Measurements from ENCODE around the gene ZNF860. TPM values are rescaled to one million over a fixed set of nuclear protein-coding genes. Genes with fewer than 3 reads are reported as not detected.
A peak's percentile ranks its signal among the peaks of the same experiment; 100 is the strongest.
"Not testable (repeated sequence)": the region's sequence is repeated elsewhere in the genome, so short reads cannot be mapped to it uniquely, and the experiment has no call there.

ZNF860 gene
- total RNA-seq, 1 experiment from 2014 or later, result 5.9 TPM

DNA sequence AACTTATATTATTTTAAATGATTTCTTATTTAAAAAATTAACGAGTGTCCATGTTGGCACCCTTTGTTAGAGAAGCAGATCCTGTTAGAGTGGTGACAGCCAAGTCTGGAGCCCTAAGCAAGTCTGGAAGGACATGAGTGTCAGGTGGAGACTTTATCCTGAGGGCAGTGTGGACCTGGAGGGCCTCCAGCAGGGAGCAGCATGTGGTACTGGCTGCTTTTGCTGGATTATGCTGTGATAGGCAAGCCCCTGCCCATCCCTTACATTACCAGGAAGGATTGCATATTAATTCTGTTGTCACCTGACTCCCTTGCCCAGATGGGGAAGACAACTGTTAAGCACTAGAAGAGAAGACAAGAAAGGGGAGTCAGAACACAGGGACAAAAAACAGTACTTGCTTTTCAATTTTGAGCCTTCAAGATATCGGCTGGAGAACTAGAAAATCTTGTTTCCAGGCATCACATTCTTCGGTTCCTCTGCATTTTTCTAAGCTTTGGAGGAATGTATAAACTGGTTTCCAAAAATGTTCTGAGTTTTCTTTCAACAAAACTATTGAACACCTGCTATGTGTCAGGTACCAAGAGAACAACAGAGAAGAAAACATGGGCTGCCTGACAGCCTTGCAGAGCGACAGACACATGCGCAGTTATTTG is 22.7 kb downstream of the ZNF860 start:
- H3K27ac Mint-ChIP-seq (ENCODE audit: unreplicated experiment), result peak overlapping the region; percentile 64
- no peak overlapping the region for H3K4me3 ChIP-seq (ENCODE audit: low read depth, low read length)
- no peaks in the 10 kb centered on the region for H3K36me3 Mint-ChIP-seq (ENCODE audit: insufficient read depth, unreplicated experiment)
- no peaks in the 10 kb centered on the region for H3K27me3 Mint-ChIP-seq (ENCODE audit: insufficient read depth, unreplicated experiment)
- intact Hi-C loops (cut with micrococcal nuclease; ENCODE audit: unreplicated experiment), result no loop called here
- H3K4me1 ChIP-seq, result peaks cover 21% of the 10 kb centered on the region
- H3K4me1 Mint-ChIP-seq (ENCODE audit: low read depth, unreplicated experiment), result peaks cover 20% of the 10 kb centered on the region
- BruUV-seq (replicated peaks), result no TSS peak
- no peaks in the 10 kb centered on the region for H3K9me3 ChIP-seq
- H3K9me3 Mint-ChIP-seq (ENCODE audit: unreplicated experiment), result no peaks in the 10 kb centered on the region
- H3K27me3 ChIP-seq (replicated peaks; ENCODE audit: control insufficient read depth, insufficient read depth, low read length), result no peaks in the 10 kb centered on the region
- no peaks in the 10 kb centered on the region for H3K36me3 ChIP-seq (ENCODE audit: control insufficient read depth, insufficient read depth, low read length)
- TF ChIP-seq, protein P1, sequence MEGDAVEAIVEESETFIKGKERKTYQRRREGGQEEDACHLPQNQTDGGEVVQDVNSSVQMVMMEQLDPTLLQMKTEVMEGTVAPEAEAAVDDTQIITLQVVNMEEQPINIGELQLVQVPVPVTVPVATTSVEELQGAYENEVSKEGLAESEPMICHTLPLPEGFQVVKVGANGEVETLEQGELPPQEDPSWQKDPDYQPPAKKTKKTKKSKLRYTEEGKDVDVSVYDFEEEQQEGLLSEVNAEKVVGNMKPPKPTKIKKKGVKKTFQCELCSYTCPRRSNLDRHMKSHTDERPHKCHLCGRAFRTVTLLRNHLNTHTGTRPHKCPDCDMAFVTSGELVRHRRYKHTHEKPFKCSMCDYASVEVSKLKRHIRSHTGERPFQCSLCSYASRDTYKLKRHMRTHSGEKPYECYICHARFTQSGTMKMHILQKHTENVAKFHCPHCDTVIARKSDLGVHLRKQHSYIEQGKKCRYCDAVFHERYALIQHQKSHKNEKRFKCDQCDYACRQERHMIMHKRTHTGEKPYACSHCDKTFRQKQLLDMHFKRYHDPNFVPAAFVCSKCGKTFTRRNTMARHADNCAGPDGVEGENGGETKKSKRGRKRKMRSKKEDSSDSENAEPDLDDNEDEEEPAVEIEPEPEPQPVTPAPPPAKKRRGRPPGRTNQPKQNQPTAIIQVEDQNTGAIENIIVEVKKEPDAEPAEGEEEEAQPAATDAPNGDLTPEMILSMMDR (IDR thresholded peaks at IDR 0.05; ENCODE audit: insufficient read depth in 1 of 2, low read depth in 1 of 2, low read length in 1 of 2, severe bottlenecking in 1 of 2, unreplicated experiment in 1 of 2), result peak; percentile 14 to 26
- H3K4me3 Mint-ChIP-seq (ENCODE audit: unreplicated experiment), result peak overlapping the region; percentile 43
- POLR2A ChIA-PET, result no interaction called here
- CTCF ChIA-PET, result no interaction called here
- peak; percentile 46 to 50 for DNase-seq

DNA sequence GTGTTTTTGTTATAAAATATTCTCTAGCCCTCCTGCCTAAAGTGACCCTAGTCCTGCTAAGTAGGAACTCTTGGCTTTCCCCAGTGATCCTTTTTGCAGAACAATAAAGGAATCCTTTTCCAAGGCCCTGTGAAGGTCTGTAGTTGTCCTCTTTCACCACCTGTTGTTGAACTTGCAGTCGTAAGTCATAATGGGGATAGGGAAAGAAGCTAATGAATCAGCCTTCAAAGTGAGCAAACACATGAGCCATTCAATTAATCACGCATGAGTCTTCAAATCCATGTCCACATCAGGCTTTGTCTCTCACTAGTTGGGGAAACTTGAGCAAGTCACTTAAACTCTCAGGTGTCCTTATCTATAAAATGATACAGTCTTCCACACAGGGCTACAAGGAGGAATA is 27.6 kb downstream of the ZNF860 start:
- H3K27ac Mint-ChIP-seq (ENCODE audit: unreplicated experiment), result no peak overlapping the region
- TF ChIP-seq, protein P1 (IDR thresholded peaks at IDR 0.05; ENCODE audit: insufficient read depth in 1 of 2, low read depth in 1 of 2, low read length in 1 of 2, severe bottlenecking in 1 of 2, unreplicated experiment in 1 of 2), result no peak
- ChIA-PET CTCF (interaction anchor here (0.6 kb wide), 1 partner anchor 1311 kb away, joined by 5 read pairs; no protein-coding TSS in a partner anchor), POLR2A (no interaction called here)
- no TSS peak for BruUV-seq (replicated peaks)
- H3K27me3 ChIP-seq (replicated peaks; ENCODE audit: control insufficient read depth, insufficient read depth, low read length), result no peaks in the 10 kb centered on the region
- H3K4me3 ChIP-seq (ENCODE audit: low read depth, low read length), result no peak overlapping the region
- H3K36me3 Mint-ChIP-seq (ENCODE audit: insufficient read depth, unreplicated experiment), result no peaks in the 10 kb centered on the region
- intact Hi-C loops (cut with micrococcal nuclease; ENCODE audit: unreplicated experiment), result no loop called here
- peaks cover 11% of the 10 kb centered on the region for H3K4me1 Mint-ChIP-seq (ENCODE audit: low read depth, unreplicated experiment)
- H3K4me1 ChIP-seq, result peaks cover 7% of the 10 kb centered on the region
- H3K9me3 ChIP-seq, result no peaks in the 10 kb centered on the region
- no peaks in the 10 kb centered on the region for H3K36me3 ChIP-seq (ENCODE audit: control insufficient read depth, insufficient read depth, low read length)
- no peak overlapping the region for H3K4me3 Mint-ChIP-seq (ENCODE audit: unreplicated experiment)
- H3K9me3 Mint-ChIP-seq (ENCODE audit: unreplicated experiment), result no peaks in the 10 kb centered on the region
- no peak for DNase-seq
- H3K27me3 Mint-ChIP-seq (ENCODE audit: insufficient read depth, unreplicated experiment), result no peaks in the 10 kb centered on the region

DNA sequence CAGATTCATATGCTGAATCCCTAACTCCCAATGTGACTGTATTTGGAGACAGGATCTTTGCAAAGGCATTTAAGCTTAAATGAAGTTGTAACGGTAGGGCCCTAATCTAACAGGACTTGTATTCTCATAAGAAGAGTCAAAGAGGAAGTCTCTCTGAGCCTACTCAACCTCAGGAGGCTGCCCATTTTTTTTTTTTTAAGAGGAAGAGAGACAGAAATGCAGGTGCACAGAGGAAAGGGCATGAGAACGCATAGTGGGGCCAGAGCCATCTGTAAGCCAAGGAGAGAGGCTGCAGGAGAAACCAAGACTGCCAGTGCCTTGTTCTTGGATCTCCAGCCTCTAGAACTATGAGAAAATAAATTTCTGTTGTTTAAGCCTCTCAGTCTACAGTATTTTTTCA is 28.4 kb downstream of the ZNF860 start:
- intact Hi-C loops (cut with micrococcal nuclease; ENCODE audit: unreplicated experiment), result no loop called here
- Histone ChIP-seq H3K4me1 (no peaks in the 10 kb centered on the region), H3K36me3 (ENCODE audit: control insufficient read depth, insufficient read depth, low read length) (no peaks in the 10 kb centered on the region), H3K9me3 (no peaks in the 10 kb centered on the region), H3K27me3 (replicated peaks; ENCODE audit: control insufficient read depth, insufficient read depth, low read length) (no peaks in the 10 kb centered on the region), H3K4me3 (ENCODE audit: low read depth, low read length) (no peak overlapping the region)
- H3K36me3 Mint-ChIP-seq (ENCODE audit: insufficient read depth, unreplicated experiment), result no peaks in the 10 kb centered on the region
- no peaks in the 10 kb centered on the region for H3K27me3 Mint-ChIP-seq (ENCODE audit: insufficient read depth, unreplicated experiment)
- no TSS peak for BruUV-seq (replicated peaks)
- H3K4me1 Mint-ChIP-seq (ENCODE audit: low read depth, unreplicated experiment), result peaks cover 3% of the 10 kb centered on the region
- H3K9me3 Mint-ChIP-seq (ENCODE audit: unreplicated experiment), result no peaks in the 10 kb centered on the region
- H3K27ac Mint-ChIP-seq (ENCODE audit: unreplicated experiment), result no peak overlapping the region
- H3K4me3 Mint-ChIP-seq (ENCODE audit: unreplicated experiment), result no peak overlapping the region
- DNase-seq, result no peak
- ChIA-PET POLR2A (no interaction called here), CTCF (interaction anchor here (0.6 kb wide), 1 partner anchor 1311 kb away, joined by 5 read pairs; no protein-coding TSS in a partner anchor)
- TF ChIP-seq, protein P1 (IDR thresholded peaks at IDR 0.05; ENCODE audit: insufficient read depth in 1 of 2, low read depth in 1 of 2, low read length in 1 of 2, severe bottlenecking in 1 of 2, unreplicated experiment in 1 of 2), result no peak

DNA sequence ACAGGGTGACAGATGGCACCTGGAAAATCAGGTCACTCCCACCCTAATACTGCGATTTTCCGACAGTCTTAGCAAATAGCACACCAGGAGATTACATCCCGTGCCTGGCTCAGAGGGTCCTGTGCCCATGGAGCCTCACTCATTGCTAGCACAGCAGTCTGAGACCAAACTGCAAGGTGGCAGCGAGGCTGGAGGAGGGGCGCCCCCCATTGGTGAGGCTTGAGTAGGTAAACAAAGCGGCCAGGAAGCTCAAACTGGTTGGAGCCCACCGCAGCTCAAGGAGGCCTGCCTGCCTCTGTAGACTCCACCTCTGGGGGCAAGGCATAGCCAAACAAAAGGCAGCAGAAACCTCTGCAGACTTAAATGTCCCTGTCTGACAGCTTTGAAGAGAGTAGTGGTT is 29.1 kb downstream of the ZNF860 start:
- H3K36me3 Mint-ChIP-seq (ENCODE audit: insufficient read depth, unreplicated experiment); POLR2A ChIA-PET; H3K27me3 ChIP-seq (replicated peaks; ENCODE audit: control insufficient read depth, insufficient read depth, low read length); H3K4me3 ChIP-seq (ENCODE audit: low read depth, low read length); H3K9me3 ChIP-seq; DNase-seq; H3K27ac Mint-ChIP-seq (ENCODE audit: unreplicated experiment); intact Hi-C loops (cut with micrococcal nuclease; ENCODE audit: unreplicated experiment); H3K9me3 Mint-ChIP-seq (ENCODE audit: unreplicated experiment); H3K4me3 Mint-ChIP-seq (ENCODE audit: unreplicated experiment); H3K27me3 Mint-ChIP-seq (ENCODE audit: insufficient read depth, unreplicated experiment); H3K4me1 ChIP-seq; H3K4me1 Mint-ChIP-seq (ENCODE audit: low read depth, unreplicated experiment); H3K36me3 ChIP-seq (ENCODE audit: control insufficient read depth, insufficient read depth, low read length); CTCF ChIA-PET; BruUV-seq (replicated peaks): not testable (repeated sequence)

DNA sequence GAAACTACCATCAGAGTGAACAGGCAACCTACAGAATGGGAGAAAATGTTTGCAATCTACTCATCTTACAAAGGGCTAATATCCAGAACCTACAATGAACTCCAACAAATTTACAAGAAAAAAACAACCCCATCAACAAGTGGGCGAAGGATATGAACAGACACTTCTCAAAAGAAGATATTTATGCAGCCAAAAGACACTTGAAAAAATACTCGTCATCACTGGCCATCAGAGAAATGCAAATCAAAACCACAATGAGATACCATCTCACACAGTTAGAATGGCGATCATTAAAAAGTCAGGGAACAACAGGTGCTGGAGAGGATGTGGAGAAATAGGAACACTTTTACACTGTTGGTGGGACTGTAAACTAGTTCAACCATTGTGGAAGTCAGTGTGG is 34.1 kb downstream of the ZNF860 start:
- peaks cover 12% of the 10 kb centered on the region for H3K36me3 Mint-ChIP-seq (ENCODE audit: insufficient read depth, unreplicated experiment)
- H3K27me3 Mint-ChIP-seq (ENCODE audit: insufficient read depth, unreplicated experiment), result not testable (repeated sequence)

More for the DNA sequence above, 34.1 kb downstream of the ZNF860 start:
- H3K4me3 ChIP-seq (ENCODE audit: low read depth, low read length); DNase-seq; BruUV-seq (replicated peaks); H3K27me3 ChIP-seq (replicated peaks; ENCODE audit: control insufficient read depth, insufficient read depth, low read length); H3K36me3 ChIP-seq (ENCODE audit: control insufficient read depth, insufficient read depth, low read length); H3K9me3 ChIP-seq; intact Hi-C loops (cut with micrococcal nuclease; ENCODE audit: unreplicated experiment); H3K27ac Mint-ChIP-seq (ENCODE audit: unreplicated experiment); H3K9me3 Mint-ChIP-seq (ENCODE audit: unreplicated experiment); POLR2A ChIA-PET; H3K4me1 ChIP-seq; H3K4me3 Mint-ChIP-seq (ENCODE audit: unreplicated experiment): not testable (repeated sequence)
- CTCF ChIA-PET, result interaction anchor here (0.7 kb wide), 1 partner anchor 147 kb away, joined by 3 read pairs; no protein-coding TSS in a partner anchor
- H3K4me1 Mint-ChIP-seq (ENCODE audit: low read depth, unreplicated experiment), result peaks cover 11% of the 10 kb centered on the region
